T-helper 2 cell treated with Interferon-gamma antibody and Interleukin-4, amounts not matched to agents 100 ng/mL and 5 ng/mL, for 36 hours (primary cell): ENCODE results near the gene TSSC4. TPM values are rescaled to one million over a fixed set of nuclear protein-coding genes. Genes with fewer than 3 reads are reported as not detected.

ENCODE experiments used
- intact Hi-C: fragments of 100-400 bp; cut with micrococcal nuclease; formaldehyde crosslinking; loops from one replicate; pipeline ENCODE4 v1.15.1; 2023
- total RNA-seq: library from RNA; stranded (reverse); gene quantifications from 2 replicates; pipeline ENCODE4 v1.2.3, GENCODE V29; 2022

The TSSC4 gene
- total RNA-seq, 1 donor from 2014 or later: 41.5 TPM

DNA sequence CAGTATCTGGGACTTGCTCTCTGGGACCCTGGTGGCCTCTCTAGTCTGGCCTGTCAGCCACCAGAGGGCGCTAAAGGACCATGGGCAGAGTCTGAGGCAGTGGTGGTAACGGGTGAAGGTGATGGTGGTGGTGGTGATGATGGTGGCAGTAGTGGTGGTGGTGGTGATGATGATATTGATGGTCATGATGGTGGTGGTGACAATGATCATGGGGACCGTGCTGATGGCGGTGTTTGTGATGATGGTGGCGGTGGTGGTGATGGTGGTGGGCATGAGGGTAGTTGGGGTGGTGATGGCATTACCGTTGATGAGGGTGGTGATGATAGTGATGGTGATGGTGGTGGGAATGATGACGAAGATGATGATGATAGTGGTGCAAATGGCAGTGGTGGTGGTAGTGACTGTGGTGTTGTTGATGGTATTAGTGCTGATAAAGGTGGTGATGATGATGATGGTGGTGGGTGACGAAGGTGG lies 27.8 kb downstream of the TSSC4 start:
- intact Hi-C loops: loop anchor here (1.0 kb wide), 1 partner anchor 460 kb away; no protein-coding TSS in a partner anchor

DNA sequence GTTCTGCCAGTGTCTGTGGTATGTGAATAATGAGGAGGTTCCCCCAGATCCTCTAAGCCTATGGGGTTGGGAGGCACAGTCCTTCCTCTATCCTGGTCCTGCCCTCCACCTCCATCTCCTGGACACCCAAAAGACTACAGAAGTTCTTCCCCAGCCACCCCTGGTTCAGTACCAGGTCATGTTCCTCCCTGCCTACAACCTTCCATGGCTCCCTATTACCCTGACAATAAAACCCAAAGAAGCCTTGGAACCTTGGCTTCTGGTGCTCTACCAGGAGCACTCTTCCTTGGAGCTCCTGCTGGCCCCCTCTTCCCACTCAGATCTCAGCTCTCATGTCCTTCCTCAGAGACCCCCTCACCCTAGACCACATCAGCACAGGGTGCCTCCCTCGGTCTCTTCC lies 30.8 kb downstream of the TSSC4 start:
- intact Hi-C loops: no loop called here

DNA sequence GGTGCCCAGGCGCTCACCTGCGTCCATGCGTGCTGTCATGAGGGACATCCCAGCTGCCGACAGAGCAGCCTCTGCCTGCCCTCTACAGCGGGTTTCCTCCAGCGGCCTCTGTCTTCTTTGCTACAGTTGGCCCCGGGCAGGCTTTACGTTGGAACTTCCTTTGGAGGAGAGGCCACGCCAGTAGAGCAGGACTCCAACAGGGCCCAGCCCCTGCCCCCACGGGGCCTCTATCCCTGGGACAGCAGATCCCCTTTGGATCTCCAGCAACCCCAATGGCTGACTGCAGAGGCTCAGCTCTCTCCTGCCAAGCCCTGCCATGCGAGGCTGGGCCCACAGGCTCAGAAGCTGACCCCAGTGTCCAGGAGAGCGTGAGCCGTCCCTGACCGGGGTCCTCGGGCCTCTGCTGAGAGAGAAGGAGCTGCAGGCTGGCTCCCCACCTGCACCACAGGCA lies 31.6 kb downstream of the TSSC4 start:
- intact Hi-C loops: no loop called here

DNA sequence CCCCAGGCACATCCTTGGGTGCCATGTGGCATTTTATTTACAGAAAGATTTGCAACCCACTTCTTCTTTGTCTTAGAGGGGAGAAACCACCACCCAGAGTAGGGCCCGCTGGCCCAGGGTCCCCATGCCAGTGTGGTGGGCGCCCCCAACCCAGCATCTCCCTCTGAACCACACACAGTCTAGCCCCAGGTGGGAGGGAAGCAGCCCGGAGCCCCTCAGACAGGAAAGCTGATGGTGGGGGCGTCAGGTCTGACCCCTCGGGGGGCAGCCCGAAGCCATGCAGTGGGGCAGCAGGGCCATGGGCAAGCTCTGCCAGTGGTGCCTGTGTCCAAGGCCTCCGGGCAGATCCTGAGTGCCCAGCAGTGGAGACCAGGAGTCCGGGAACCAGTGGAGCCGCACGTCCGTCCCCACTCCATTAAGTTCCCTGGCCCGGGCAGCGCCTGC lies 32.1 kb downstream of the TSSC4 start:
- intact Hi-C loops: no loop called here

DNA sequence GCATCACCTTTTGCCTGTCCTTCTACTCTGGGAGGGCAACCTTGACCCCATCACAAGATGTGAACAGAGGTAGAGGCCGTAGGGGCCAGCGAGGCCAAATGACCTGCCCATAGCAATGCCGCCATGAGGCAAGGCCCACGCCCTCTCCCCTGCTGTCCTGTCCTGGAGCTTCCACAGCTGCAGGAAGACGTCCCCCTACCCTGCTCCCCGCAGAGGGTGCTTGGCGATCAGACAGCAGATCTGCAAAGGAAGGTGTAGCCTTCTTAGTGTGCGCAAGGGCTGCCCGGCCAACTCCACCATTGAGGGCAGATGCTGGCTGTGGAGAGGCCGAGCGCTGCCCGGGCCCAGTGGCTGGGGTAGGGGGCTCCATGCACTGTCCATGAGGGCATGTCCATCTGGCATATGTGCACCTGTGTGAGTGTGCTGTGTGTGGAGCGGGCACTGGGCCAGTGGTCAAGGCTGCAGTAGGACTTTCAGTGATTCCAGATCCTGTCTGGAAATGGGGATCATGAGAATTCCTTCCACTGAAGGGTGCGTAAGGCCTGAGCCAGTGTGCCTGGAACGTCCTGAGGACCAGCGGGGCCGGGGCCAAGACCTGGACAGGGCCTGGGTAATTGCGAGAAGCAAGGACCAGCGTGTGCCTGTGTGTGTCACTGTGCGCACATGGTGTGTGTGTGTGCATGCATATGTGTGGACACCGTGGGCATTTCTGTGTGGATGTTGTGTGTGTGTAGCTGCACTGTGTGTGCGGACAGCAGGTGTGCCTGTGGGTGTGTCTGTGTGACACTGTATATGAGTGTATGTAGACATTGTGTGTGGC lies 32.8 kb downstream of the TSSC4 start:
- intact Hi-C loops: no loop called here

DNA sequence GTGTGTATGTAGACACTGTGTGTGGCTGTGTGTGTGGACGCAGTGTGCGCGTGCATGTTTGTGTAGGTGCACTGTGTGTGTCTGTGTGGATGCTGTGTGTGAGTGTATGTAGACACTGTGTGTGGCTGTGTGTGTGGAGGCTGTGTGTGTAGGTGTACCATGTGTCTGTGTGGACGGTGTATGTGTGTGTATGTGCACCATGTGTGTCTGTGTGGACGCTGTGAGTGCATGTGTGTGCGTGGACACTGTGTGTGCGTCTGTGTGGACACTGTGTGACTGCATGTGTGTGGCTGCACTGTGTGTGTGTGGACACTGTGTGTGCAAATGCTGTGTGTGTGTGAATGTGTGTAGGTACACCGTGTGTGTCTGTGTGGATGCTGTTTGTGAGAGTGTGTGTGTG lies 33.5 kb downstream of the TSSC4 start:
- intact Hi-C loops: no loop called here

DNA sequence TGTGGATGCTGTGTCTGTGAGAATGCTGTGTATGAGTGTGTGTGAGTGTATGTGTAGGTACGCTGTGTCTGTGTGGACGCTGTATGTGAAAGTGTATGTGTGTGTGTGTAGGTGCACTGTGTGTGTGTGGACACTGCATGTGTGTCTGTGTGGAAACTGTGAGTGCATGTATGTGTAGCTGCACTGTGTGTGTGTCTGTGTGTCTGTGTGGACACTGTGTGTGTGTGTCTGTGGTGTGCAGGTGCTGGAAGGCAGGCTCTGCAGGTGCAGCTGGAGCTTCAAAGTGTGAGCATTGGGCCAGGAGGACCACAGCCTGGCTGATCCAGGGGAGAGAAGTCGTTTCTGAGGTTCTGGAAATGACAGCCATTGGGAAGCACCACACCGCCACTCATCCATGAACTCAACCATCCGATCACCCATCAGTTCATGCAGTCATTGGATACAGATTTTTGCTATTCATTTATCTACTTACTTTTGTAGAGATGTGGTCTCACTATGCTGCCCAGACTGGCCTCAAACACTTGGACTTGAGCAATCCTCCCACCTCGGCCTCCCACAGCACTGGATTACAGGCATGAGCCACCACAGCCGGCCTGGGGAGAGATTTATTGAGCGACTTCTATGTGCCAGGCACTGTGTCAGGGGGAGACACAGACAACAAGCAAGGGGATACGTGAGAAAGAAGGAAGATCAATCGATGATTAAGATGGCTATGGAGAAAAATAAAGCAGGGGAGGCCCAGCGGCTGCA lies 34.1 kb downstream of the TSSC4 start:
- intact Hi-C loops: no loop called here

DNA sequence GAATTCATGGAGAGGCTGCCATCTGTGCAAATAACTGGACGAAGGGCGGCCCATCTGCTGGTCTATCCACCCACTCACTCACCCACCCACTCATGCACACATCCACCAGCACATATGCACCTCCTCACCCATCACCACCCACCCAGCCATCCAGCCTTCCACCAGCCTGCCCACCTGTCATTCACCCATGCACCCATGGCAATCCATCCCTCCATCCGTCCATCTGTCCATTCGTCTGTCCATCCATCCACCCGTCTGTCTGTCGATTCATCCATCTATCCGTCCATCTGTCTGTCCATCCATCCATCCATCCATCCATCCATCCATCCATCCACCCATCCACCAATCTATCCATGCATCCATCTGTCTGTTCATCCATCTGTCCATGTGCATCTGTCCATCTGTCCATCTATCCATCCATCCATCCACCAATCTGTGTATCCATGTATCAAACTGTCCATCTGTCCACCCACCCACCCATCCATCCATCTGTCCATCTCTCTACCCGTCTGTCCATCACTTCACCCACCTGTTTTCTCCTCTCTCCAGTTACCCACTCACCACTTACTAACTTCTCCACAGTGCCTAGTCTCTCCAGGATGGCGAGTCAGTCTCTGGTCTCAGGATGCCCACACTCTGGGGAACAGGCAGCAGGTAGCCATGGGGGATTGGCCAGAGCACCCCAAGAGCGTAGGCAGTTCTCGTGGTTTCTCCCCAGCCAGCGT lies 34.9 kb downstream of the TSSC4 start:
- intact Hi-C loops: no loop called here

DNA sequence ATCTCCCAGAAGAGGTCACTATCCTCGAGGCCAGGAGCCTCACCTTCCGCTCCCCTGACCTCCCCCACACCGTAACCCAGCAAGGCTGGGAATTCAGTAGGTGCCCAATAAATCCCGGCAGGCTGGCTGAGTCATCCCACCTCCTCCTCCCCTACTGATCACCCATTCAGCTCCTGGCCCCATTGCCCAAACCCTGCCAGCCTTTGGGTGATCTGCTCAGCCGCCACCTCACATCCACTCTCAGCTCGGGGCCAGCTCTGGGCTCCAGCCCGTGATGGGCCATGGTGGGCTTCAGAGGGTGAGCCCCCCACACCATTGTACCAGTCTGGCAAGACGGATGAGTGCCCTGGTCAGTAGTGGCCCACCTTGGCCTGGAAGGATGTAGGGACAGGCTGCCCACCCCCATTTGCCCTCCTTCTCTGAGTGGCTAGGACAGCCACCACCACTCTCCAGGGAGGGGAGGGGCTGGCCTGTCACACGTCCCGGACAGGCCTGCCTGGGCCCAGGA lies 35.5 kb downstream of the TSSC4 start:
- intact Hi-C loops: no loop called here

DNA sequence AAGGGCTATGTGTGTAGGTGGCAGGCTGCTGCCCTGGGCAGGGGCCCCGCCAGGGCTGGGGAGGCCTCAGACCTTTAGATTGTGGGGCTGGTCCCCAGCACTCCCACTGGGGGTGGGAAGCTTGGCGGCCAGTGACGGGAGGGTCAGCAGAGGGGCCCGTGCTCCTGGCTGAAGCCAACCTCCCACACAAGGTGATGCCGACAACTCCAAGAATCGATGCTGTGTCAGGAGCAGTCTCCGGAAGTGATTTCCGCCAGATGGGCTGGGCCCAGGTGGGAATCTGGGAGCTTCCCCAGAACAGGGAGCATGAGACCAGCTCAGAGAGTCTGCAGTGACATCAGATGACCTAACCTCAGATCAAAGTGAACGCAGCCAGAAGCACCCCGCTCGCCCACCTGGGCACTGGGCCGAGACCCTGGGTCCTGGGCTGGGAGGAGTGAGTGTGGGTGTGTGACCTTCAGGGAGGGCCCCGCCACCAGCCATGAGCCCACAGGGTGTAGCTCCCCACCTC lies 36.0 kb downstream of the TSSC4 start:
- intact Hi-C loops: no loop called here

DNA sequence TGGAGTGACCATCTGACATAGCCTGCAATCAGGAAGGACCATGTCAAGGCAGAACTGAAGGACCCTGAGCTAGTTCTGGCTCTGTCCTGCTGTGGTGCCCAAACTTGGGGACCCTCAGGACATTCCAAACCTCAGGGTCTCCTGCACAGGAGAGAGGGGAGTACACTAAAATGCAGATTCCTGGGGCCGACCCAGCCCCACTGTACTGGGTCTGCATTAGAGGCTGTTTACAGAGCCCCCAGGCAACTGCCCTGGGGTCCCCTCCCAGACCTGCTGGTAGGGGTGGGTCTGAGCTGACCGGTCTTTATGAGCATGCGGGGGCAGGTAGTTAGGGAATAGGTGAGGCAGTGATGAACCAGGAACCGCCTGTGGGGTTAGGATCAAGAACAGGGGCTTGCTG lies 37.0 kb downstream of the TSSC4 start:
- intact Hi-C loops: no loop called here

DNA sequence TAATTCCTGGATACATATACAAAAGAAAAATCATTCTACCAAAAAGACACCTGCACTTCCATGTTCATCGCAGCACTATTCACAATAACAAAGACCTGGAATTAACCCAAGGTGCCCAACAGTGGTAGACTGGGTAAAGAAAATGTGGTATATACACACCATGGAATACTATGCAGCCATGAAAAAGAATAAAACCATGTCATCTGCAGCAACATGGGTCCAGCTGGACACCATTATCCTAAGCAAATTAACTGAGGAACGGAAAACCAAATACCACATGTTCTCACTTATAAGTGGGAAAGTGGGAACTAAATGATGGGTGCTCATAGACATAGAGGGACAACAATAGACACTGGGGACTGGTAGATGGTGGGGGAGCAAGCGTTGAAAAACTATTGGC lies 39.3 kb downstream of the TSSC4 start:
- intact Hi-C loops: no loop called here

DNA sequence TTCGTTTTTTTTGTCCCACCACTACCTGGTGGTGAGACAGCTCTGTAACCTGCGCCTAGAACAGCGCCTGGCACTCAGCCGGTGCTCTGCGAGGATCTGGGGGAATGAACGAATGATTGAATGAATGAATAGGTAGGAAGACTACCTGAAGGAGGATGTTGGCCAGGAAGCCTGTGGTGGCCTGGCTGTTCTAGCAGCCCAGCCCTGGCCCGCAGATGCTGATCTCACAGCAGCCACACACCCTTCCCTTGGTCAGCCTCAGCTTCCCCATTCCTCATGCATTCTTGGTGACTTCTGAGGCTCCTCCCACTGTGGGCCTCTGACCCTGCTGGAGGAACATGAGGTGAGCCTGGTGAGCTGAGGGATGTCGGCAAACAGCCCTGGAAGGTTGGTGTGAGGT lies 40.1 kb downstream of the TSSC4 start:
- intact Hi-C loops: no loop called here

DNA sequence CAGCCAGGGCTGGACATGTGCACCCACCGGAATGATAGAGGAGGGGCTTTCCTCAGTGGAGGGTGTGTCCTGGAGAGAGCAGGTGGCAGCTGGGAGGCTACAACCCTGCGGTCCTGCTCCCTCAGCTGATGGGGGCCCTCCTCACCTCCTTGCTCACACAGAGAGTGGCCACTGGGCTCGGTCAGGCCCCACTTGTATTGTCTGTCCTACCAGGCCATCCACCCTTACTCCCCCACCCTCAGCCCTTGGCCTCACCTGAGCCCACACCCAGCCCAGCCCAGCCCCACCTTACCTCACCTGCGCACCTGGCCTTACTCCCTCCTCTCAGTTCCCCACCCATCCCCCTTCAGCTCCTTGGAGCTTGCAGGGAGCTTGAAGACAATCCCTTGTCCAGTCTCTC lies 40.6 kb downstream of the TSSC4 start:
- intact Hi-C loops: no loop called here

DNA sequence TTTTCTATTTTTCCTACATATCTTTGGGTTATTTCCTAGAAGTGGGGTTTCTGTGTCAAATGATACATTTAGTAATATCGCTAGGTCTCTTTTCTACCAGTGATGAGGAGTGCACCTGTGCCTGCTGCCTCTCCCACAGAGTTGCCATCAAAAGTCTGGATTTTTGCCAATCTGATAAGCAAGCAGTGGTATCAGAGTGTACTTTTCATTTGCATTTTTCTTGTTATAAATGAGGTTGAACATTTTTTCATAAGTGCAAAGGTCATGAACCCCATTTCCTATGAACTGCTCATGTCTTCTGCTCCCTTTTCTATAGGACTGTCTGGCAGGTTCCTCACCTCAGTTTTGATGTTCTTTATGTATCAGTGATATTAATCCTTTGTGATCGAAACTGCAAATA lies 42.0 kb downstream of the TSSC4 start:
- intact Hi-C loops: no loop called here

DNA sequence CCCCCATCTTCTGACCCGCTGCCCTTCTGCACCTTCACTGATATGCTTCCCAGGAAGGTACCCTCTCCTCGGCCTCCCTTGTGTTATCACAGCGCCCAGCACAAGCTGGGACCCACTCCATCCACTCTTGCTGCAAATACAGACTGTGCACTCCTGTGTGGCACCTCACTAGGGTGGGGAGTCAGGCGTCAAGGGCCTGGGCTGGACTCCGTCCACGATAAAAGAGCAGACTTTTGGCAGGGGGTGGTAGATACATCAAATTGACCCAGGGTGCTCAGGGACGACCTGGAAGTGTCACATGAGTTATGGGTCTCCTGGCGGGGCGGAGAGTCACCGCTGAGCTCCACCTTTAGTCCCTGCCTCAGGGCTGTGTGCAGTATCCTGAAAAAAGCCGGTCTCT lies 42.9 kb downstream of the TSSC4 start:
- intact Hi-C loops: no loop called here

DNA sequence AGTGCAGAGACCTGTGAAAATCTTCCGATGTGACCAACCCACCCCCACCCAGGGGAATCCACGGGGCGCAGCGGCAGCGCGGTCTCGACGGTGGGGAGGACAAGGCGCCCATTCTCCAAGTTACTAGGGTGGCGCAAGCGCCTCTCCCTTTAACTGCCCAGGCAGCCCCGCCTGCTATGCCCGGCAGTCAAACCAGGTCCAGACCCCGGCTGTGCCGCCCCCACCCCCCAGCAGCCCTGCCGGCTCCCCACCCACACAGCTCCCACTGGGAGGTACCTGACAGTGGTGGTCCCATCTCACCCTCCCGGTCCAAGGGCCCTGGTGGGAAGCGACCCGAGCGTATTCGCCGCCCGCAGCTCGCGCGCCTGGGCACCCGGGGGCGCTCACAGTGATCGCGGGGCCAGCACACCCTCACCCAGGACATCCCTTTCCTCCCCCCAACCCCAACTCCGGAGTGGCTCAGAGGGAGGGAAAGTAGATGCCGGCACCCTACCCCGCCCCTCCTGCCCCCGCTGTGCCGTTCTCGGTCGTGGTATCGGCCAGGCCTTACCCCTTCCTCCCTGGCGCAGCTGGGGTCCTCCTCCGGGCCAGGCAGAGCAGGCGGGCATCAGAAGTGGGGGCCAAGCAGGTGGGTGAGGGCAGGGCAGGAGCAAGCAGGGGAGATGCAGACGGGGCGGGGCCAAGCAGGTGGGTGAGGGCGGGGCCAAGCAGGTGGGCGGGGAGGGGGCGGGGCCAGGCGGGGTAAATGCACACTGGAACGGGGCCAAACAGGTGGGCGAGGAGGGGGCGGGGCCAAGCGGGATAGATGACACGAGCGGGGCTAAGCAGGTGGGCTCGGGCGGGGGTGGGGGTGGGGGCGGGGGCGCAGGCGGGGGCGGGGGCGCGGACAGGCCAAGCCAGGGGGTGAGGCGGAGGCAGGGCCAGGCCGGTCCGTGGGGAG lies 43.6 kb downstream of the TSSC4 start, which contains the start of gene TRPM5:
Gene TRPM5 (minus strand): TSS at position 634 of the 940 bp plus-strand sequence. CDS start 21,478 bp downstream, outside the sequence.
- intact Hi-C loops: no loop called here

DNA sequence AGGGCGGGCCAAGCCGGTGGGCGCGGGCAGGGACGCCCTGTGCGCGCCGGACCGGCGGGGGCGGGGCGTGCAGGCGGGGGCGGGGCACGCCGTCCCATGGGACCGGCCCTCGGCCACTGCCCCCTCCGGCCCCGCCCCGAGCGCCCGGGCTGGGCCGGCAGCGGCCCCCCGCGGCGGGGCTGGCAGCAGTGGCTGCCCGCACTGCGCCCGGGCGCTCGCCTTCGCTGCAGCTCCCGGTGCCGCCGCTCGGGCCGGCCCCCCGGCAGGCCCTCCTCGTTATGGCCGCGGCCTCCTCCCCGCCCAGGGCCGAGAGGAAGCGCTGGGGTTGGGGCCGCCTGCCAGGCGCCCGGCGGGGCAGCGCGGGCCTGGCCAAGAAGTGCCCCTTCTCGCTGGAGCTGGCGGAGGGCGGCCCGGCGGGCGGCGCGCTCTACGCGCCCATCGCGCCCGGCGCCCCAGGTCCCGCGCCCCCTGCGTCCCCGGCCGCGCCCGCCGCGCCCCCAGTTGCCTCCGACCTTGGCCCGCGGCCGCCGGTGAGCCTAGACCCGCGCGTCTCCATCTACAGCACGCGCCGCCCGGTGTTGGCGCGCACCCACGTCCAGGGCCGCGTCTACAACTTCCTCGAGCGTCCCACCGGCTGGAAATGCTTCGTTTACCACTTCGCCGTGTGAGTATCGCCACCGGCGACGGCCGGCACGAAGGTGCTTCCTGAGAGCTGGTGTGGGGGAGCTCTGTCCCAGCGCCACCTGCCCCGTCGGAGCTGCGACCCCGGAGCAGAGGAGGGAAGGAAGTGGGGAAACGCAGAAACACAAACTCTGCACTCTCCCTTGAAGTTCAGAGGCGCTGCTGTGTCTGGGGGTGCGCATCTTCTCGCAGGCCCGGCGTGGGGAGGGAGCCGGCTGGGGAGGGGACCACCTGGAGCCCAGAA lies 44.5 kb downstream of the TSSC4 start, which contains the start of gene KCNQ1:
Gene KCNQ1 (plus strand): TSS at position 188 of the 925 bp plus-strand sequence. CDS start 91 bp downstream, at position 279.
- intact Hi-C loops: loop anchor here (5.0 kb wide), 1 partner anchor 87 kb away; no protein-coding TSS in a partner anchor
